T47D (cell line): ENCODE data around the gene CORO2B.

Experiments used
- DNase-seq, 2 experiments: peaks; one replicate each; pipeline versions ENCODE4 v3.0.0 to v3.0.0-alpha.2; 2011 to 2012; ENCODE audit warnings: low read depth in 1 of 2, low spot score in 1 of 2
- JUND ChIP-seq: IDR thresholded peaks from 2 replicates; pipeline ENCODE4 v1.6.1; 2012; ENCODE audit warnings: low read depth
- in situ Hi-C: cut with HindIII; loops from 2 replicates; pipeline ENCODE4 v1.10.0; 2016; ENCODE audit warnings: low sequenced_read_pairs, low pct_unique_long_range_greater_than_20kb

The CORO2B gene

DNA sequence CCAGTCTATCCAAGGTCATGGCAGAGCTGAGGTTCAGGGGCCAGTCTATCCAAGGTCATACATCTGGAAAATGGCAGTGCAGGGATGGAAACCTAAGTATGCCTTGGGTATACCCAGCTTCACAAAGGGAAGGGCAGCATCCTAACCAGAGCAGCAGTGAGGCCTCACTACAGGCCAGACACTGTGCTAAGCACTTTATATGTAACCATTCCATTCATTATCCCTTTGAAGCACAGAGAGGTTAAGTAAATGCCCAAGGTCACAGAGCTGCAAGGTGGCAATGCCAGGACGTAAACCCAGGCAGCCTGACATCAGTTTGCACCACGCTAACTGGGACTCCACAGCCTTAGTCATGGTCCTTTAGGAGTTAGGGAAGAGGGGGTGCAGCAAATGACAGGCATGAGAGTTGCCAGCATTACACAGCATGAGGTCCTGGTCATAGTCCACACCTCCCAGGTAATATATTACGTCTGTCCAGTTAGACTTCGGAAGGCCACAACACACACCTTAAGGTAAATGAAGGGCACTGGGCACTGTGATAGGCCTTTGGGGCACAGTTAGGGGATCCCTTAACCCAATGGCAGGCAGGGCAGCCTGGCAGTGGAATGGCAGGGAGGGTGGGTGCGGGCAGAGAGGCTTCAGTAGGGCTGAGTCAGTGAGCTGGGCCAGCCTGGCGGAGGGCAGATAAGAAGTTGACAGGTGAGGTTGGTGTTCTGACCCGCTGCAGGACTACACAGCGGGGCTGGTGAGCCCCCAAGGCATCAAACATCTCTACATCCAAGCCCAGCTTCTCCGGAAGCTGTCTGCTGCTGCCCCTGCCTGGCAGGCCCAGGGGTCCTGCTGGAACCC, 21.1 kb upstream of the CORO2B start:
- in situ Hi-C loops, result no loop called here
- DNase-seq, result no peak
- TF ChIP-seq JUND, result no peak

DNA sequence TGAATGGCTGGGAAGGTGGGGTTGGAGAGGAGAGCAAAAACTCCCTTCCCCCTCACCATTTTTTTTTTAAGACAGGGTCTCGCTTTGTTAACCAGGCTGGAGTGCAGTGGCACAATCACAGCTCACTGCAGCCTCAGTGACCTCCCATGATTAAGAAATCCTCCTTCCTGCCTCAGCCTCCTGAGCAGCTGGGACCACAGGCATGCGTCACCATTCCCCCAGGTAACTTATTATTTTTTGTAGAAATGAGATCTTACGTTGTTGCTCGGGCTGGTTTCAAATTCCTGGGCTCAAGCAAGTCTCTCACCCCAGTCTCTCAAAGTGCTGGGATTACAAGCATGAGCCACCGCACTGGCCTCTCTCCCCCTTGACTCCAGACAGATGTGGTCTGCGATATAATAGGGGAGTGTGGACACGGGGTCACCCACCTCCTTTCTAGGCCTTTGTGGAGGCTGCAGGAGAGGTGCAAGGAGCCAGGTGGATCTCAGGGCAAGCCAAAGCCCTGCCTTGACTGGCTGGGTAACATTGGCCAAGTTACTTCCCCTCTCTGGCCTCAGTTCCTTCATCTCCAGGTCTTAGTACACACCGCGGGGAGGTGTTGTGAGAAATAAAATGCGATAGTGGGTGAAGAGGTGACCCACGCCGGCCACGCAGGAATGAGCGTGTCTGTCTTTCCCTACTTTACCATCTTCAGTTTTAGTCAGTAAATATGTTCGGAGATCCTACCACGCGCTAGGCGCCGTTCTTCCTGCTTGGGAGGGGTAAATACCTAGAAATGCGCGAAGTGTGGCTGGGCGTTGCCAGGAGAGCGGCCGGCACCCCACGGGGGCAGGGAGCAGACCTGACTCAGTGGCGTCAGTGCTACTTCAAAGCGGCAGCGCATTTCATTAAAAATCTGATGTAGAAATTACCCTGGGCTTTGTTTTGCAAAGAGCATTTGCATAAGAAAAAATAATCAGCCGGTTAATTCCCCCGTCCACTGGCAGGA, 20.2 kb upstream of the CORO2B start:
- in situ Hi-C loops, result no loop called here
- no peak for DNase-seq
- TF ChIP-seq JUND, result no peak

DNA sequence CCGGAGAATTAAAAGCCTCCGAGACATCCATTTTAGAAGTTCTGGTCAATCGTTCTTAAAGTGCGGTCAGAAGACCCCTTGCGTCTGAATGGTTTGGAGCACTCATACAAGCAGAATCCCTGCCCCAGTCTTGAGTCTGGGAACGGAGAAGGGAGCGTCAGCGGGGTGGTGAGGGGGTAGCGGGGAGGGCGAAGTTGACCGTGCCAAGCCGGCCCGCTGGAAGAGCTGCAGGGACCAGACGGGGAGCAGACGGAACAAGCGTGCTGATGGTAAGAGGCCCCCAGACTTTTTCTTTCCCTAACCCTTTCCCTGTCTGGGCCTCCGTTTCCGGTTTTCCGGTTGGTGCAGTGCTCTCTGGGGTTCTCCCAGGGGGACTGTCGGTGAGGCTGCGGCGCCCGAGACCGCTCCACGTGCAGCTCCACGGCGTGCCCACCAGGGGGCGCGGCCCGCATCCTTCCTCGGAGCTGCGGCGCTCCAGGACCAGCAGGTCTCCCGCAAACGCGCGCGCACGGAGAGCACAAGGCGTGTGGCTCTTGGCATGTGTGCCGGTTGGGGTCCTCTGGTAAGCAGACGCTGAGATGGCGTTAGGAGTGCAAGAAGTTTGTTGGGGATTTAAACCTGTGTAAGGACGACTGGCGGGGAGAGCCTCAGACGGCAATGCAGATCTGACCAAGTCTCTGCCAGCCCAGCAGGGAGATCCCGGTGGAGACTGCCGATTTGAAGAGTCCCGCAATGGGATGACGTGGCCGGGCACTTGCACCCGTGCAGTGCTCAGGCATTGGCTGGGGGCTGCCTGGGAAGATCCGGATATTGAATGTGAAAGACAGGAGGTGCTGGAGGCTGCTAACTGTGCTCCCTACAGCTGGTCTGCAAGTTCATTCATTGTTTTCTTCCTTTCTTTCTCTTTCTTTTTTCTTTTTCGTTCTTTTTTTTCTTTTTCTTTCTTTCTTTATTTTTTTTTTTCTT, 19.2 kb upstream of the CORO2B start:
- no peak for TF ChIP-seq JUND
- peak; percentile 69 to 75 for DNase-seq
- in situ Hi-C loops, result no loop called here

DNA sequence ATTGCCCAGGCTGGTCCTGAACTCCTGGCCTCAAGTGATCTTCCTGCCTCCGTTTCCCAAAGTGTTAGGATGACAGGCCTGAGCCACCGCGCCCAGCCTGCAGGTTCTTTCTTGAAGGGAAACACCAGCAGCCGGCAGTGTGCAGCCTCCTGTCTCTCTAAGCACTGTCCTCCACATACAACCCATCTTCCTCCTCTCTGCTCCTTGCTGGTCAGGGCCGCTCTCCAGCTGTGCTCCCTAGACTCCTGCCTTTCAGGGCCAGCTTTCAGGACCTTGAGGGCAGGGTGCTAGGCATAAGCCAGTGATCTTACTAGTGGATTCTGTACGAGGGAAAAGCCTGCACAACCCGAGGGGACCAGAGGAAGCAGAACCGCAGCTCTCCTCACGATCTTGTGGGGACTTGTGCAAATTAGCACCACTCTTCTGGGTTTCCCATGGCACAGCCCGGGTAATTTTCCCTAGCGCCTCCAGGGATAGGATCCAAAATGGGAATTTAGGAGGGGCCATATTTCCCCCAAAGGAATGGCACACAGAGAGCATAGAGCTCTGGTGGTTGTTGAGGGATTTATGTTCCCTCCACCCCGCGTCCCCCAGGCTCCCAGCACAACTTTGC, 18.2 kb upstream of the CORO2B start:
- TF ChIP-seq JUND, result no peak
- DNase-seq, result no peak
- in situ Hi-C loops, result no loop called here

DNA sequence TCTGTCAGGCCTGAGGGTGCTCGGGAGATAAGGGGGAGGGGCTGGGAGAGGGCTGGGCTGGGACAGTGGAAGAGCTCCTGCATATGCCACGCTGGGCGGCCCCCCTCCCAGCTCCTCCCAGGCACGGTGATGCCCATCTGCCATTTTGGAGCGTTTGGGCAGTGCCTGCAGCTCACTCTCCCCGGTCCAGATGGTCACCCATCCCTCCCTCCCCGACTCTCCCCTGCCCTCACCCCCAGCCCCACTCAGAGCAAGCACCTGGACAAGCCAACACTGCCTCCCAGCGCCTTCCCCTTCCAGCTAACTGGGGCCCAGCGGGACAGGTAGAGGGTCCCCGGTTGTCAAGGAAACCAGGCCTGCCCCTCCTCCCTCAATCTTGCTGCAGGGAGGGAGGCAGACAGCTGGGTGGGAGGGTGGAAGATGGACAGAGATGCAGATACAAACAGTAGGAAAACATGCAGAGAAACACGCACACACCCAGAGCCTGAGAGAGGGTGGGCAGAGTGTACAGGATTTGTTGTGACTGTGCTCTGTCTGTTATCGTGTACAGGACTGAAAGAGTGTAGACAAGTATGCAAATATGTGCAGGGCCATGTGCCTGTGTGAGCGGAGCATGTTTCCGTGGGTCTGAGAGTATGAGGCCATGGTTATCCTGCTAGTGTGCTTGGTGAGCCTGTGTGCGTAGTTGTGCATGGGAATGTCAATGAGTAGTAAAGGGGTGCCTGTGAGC, 17.5 kb upstream of the CORO2B start:
- DNase-seq, result no peak
- in situ Hi-C loops, result no loop called here
- no peak for TF ChIP-seq JUND

DNA sequence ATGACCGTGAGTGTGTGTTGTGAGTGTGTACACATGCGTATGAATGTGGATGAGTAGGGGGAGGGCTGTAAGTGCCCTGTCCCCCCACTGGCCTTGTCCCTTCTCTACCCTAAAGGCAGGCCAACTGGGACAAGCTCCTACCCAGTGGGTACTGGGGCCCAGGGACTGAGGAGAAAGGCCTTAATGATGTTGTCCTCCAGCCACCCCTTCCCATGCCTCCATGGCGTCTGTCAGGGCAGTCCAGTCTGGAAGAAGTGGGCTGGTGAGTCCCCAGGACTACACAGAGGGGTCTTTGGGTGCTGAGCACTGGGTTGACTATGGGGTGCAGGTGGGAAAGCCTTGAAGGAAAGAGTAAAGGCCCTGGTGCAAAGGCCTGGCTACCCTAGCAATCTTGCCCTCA, 16.9 kb upstream of the CORO2B start:
- TF ChIP-seq JUND, result no peak
- no peak for DNase-seq
- in situ Hi-C loops, result no loop called here

DNA sequence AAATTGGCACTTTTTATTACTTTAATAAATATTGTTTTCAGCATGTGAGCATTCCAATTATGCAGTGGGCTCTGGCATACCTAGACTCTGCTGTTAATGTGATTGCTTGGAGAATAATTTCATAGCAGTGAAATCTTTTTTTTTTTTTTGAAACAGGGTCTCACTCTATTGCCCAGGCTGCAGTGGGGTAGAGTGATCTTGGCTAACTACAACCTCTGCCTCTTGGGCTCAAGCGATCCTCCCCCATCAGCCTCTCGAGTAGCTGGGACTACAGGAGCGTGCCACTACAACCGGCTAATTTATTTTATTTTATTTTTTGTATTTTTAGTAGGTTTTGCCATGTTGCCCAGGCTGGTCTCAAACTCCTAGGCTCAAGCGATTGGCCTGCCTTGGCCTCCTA, 14.6 kb upstream of the CORO2B start:
- in situ Hi-C loops, result no loop called here
- no peak for TF ChIP-seq JUND
- DNase-seq, result no peak

DNA sequence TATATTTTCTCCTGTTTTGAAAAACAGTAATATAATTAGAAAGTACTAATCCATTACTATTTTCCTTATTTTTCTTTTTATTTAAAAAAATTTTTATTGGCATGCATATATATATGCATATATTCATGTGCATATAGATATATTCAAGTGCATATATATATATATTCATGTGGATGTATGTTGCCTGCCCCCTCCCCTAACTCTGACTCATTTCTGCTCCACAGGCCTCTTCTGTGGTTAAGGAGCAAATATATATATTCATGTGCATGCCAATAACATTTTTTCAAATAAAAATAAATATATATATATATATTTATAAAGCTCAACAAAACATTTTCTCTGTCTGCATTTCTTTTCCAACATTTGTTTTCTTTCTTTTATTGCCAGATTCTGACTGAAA, 13.6 kb upstream of the CORO2B start:
- TF ChIP-seq JUND, result no peak
- no peak for DNase-seq
- in situ Hi-C loops, result no loop called here

DNA sequence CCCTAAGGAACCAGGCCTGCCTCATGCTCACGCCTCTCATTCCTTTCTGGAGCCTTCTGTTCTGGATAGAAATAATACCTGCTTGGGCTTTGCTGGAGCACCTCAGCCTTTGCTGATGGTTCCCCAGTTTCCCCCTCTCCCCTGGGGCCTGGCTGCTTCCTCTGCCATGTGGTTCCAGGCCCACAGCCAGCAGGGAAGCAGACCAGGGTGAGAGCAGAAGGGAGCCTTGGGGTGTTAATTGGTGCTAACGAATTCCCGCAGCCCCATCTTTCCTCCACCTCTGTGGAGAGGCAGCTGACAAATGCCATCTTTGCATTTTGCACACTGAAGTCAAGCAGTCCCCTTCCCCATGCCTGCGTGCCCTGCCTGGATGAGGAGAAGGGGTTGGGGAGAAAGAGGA, 13.1 kb upstream of the CORO2B start:
- in situ Hi-C loops, result no loop called here
- TF ChIP-seq JUND, result no peak
- no peak for DNase-seq

DNA sequence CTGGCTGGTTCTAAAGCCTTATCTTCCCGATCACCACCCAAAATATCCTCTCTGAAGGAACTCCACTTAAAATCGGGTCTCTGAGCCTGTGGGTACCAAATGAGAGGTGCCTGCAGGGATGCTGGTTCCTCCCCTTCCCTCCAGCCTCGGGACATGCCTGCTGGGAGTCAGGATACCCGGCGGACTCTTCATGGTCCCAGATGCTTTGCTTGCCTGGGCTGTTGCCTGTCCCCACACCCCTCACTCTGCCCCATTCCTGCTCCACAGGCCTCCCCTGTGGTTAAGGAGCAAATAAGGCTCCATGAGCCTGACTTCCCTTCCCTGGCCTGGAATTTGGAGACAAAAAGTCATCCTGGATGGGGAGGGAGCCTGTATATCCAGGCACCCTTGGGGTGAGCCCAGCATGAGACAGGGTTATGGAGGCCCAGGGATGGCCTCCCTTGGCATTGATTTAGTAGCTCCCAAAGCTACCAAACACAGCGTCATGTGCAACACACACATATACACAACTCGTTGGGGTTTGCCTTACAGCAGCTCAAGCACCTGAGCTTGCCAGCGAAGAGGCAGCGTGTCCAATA, 12.3 kb upstream of the CORO2B start:
- no peak for TF ChIP-seq JUND
- in situ Hi-C loops, result no loop called here
- DNase-seq, result no peak

DNA sequence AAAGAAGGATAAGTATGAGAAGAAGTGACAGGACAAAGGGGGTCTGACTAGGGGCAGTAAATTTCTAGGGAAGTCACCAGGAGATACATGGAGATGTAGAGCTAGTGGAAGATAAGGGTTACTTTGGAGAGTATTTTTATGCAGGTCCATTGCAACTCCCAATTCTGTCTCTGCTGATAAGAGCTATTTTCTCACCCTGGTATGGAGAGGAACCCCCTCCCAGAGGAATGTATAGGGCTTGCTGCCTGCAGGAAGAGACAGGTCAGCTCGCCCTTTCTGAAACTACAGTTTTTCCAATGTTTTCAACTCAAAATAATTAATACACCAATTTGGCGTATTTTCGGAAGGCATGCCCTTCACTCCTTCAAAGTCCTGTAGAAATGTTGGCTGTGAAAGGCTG, 11.4 kb upstream of the CORO2B start:
- DNase-seq, result no peak
- no peak for TF ChIP-seq JUND
- in situ Hi-C loops, result no loop called here
